HEK293 (cell line): ENCODE measurements around the gene ZCCHC3.
A peak's percentile ranks its signal among the peaks of the same experiment; 100 is the strongest.

ENCODE experiments used
- CTCF ChIA-PET: fragments of 350-600 bp; formaldehyde crosslinking; extraction: SDS; loops from one replicate; lab custom pipeline; 2021; ENCODE audit warnings: antibody characterized with exemption; lab: Yijun Ruan, JAX
- POLR2A ChIA-PET: fragments of 300-600 bp; formaldehyde crosslinking; extraction: SDS; loops from one replicate; lab custom pipeline; 2020; ENCODE audit warnings: antibody characterized with exemption, inconsistent platforms; lab: Yijun Ruan, JAX
- H3K27ac ChIP-seq: fragments of 200-500 bp; sonication (Bioruptor generic); 2 replicates; pipeline ENCODE4 v1.5.1; 2014; ENCODE audit warnings: low read depth, low read length, control low read depth, inconsistent platforms; ENCODE audit errors: extremely low read depth
- H3K36me3 ChIP-seq, 2 experiments: fragments of 200-500 bp in 1 of 2; sonication (Bioruptor generic) in 1 of 2; 1 replicate in 1 of 2; 2 replicates in 1 of 2; pipeline ENCODE4 v1.5.1; 2014 to 2017; ENCODE audit warnings: inconsistent platforms in 2 of 2, low read length in 2 of 2; ENCODE audit not compliant: control insufficient read depth in 2 of 2, insufficient read depth in 1 of 2
- H3K4me1 ChIP-seq: fragments of 200-500 bp; sonication (Bioruptor generic); 2 replicates; pipeline ENCODE4 v1.5.1; 2014; ENCODE audit warnings: mild to moderate bottlenecking, low read length, inconsistent platforms; ENCODE audit not compliant: control insufficient read depth, insufficient read depth
- H3K4me3 ChIP-seq: 2 replicates; pipeline ENCODE4 v1.5.1; 2011; ENCODE audit warnings: low read depth, mild to moderate bottlenecking, control low read depth, low read length, moderate library complexity
- H3K9me3 ChIP-seq: fragments of 200-500 bp; sonication (Bioruptor generic); 2 replicates; pipeline ENCODE4 v1.5.1; 2014; ENCODE audit warnings: low read depth, low read length, inconsistent platforms; ENCODE audit not compliant: control insufficient read depth, insufficient read depth
- EGR2 ChIP-seq: fragments of 450-650 bp; formaldehyde crosslinking; IDR thresholded peaks from 2 replicates; pipeline ENCODE4 v1.5.1; 2016; ENCODE audit warnings: low read depth, missing biosample characterization, missing genetic modification characterization
- KLF7 ChIP-seq: fragments of 450-650 bp; formaldehyde crosslinking; IDR thresholded peaks from 2 replicates; pipeline ENCODE4 v1.5.1; 2016; ENCODE audit warnings: missing biosample characterization, missing genetic modification characterization, borderline replicate concordance
- KLF9 ChIP-seq: fragments of 450-650 bp; formaldehyde crosslinking; IDR thresholded peaks from 2 replicates; pipeline ENCODE4 v1.5.1; 2016; ENCODE audit warnings: missing biosample characterization, missing genetic modification characterization, low read depth
- PRDM10 ChIP-seq: fragments of 450-650 bp; formaldehyde crosslinking; IDR thresholded peaks from 2 replicates; pipeline ENCODE4 v1.5.1; 2016; ENCODE audit warnings: missing biosample characterization, missing genetic modification characterization
- PRDM4 ChIP-seq: fragments of 450-650 bp; formaldehyde crosslinking; IDR thresholded peaks from 2 replicates; pipeline ENCODE4 v1.5.1; 2017; ENCODE audit warnings: missing biosample characterization, missing genetic modification characterization
- PRDM6 ChIP-seq: fragments of 450-650 bp; formaldehyde crosslinking; IDR thresholded peaks from 2 replicates; pipeline ENCODE4 v1.5.1; 2017; ENCODE audit warnings: missing biosample characterization, missing genetic modification characterization
- YY1 ChIP-seq: fragments of 450-650 bp; formaldehyde crosslinking; IDR thresholded peaks from 2 replicates; pipeline ENCODE4 v1.5.1; 2018; ENCODE audit warnings: missing biosample characterization, missing genetic modification characterization
- ZBTB20 ChIP-seq: fragments of 450-650 bp; formaldehyde crosslinking; IDR thresholded peaks from 2 replicates; pipeline ENCODE4 v1.5.1; 2016; ENCODE audit warnings: missing biosample characterization, missing genetic modification characterization
- ZBTB44 ChIP-seq: fragments of 450-650 bp; IDR thresholded peaks from 2 replicates; pipeline ENCODE4 v1.5.1; 2018; ENCODE audit warnings: missing biosample characterization, mild to moderate bottlenecking, missing genetic modification characterization
- ZBTB7A ChIP-seq: fragments of 450-650 bp; formaldehyde crosslinking; IDR thresholded peaks from 2 replicates; pipeline ENCODE4 v1.5.1; 2016; ENCODE audit warnings: low read depth, missing biosample characterization, missing genetic modification characterization
- ZFHX2 ChIP-seq: fragments of 450-650 bp; formaldehyde crosslinking; conservative IDR thresholded peaks from 2 replicates; pipeline ENCODE4 v1.5.1; 2016; ENCODE audit warnings: missing biosample characterization, missing genetic modification characterization
- ZNF184 ChIP-seq: fragments of 450-650 bp; IDR thresholded peaks from 2 replicates; pipeline ENCODE4 v1.5.1; 2018; ENCODE audit warnings: missing biosample characterization, mild to moderate bottlenecking, missing genetic modification characterization
- ZNF292 ChIP-seq: fragments of 450-650 bp; formaldehyde crosslinking; IDR thresholded peaks from 2 replicates; pipeline ENCODE4 v1.5.1; 2016; ENCODE audit warnings: low read depth, missing biosample characterization, missing genetic modification characterization, borderline replicate concordance
- ZNF366 ChIP-seq: fragments of 450-650 bp; formaldehyde crosslinking; conservative IDR thresholded peaks from 2 replicates; pipeline ENCODE4 v1.5.1; 2016; ENCODE audit warnings: missing biosample characterization, missing genetic modification characterization
- ZNF639 ChIP-seq: fragments of 450-650 bp; formaldehyde crosslinking; IDR thresholded peaks from 2 replicates; pipeline ENCODE4 v1.5.1; 2016; ENCODE audit warnings: missing biosample characterization, missing genetic modification characterization
- ZSCAN30 ChIP-seq: fragments of 450-650 bp; IDR thresholded peaks from 2 replicates; pipeline ENCODE4 v1.5.1; 2018; ENCODE audit warnings: missing biosample characterization, mild to moderate bottlenecking, missing genetic modification characterization, moderate library complexity

The ZCCHC3 gene

GRCh38 chr20:324177-325044 is 27.0 kb downstream of the ZCCHC3 start (continued):
- no peak; the same call in 1 of the 2 replicates for TF ChIP-seq ZBTB7A (tag by site-specific recombination)
- TF ChIP-seq PRDM10 (tag by site-specific recombination): peak; percentile 98
- 0 out of 2 replicates have a peak, but pooled peaks have one; percentile 65 for TF ChIP-seq PRDM4

GRCh38 chr20:325045-325888 is 27.9 kb downstream of the ZCCHC3 start, which contains the start of gene SOX12:
SOX12 (plus strand) TSS chr20:325552; CDS start chr20:325925, 373 bp downstream.
- Histone ChIP-seq H3K4me1 (peaks cover 13% of the 10 kb centered on the region), H3K27ac (peak within 1 kb of the TSS; percentile 99), H3K36me3 (peaks cover 0 to 5% of the 10 kb centered on the region in 2 experiments; a peak in 1 of 3 replicates), H3K9me3 (no peaks in the 10 kb centered on the region; the same call in 1 of the 2 replicates), H3K4me3 (peak within 1 kb of the TSS; percentile 43)
- ChIA-PET POLR2A (interaction anchor here (0.6 to 5.6 kb wide), 7 partner anchors 13 to 197 kb away, joined by 3 to 74 read pairs (median 4); partner anchors contain the start of genes NRSN2 and ZCCHC3), CTCF (interaction anchor here (0.9 to 1.4 kb wide), 3 partner anchors 14 to 26 kb away, joined by 3 to 5 read pairs (median 3); no protein-coding TSS in a partner anchor)
- peak; percentile 54; the same call in 1 of the 2 replicates for TF ChIP-seq ZBTB20
- TF ChIP-seq KLF7 (tag by site-specific recombination): peak; percentile 15; the same call in 1 of the 2 replicates
- peak; percentile 68; the same call in 1 of the 2 replicates for TF ChIP-seq ZSCAN30
- TF ChIP-seq ZNF184: 0 out of 2 replicates have a peak, but pooled peaks have one; percentile 52
- no peak for TF ChIP-seq YY1 (tag by site-specific recombination)
- 0 out of 2 replicates have a peak, but pooled peaks have one; percentile 8 for TF ChIP-seq ZNF639 (tag by site-specific recombination)
- TF ChIP-seq ZFHX2 (tag by site-specific recombination): peak; percentile 87
- peak; percentile 61 for TF ChIP-seq ZNF366 (tag by site-specific recombination)
- no peak for TF ChIP-seq ZNF292 (tag by site-specific recombination)
- TF ChIP-seq KLF9 (tag by site-specific recombination): peak; percentile 17; the same call in 1 of the 2 replicates
- no peak for TF ChIP-seq ZBTB44 (tag by site-specific recombination)
- TF ChIP-seq EGR2: peak; percentile 45; the same call in 1 of the 2 replicates
- no peak for TF ChIP-seq PRDM6 (tag by site-specific recombination)
- peak; percentile 93 for TF ChIP-seq PRDM10 (tag by site-specific recombination)
